HEK293 (cell line): ENCODE results near the gene STK32C.

ENCODE experiments used
- CTCF ChIA-PET: fragments of 350-600 bp; formaldehyde crosslinking; extraction: SDS; loops from one replicate; lab custom pipeline; 2021; ENCODE audit warnings: antibody characterized with exemption; lab: Yijun Ruan, JAX
- POLR2A ChIA-PET: fragments of 300-600 bp; formaldehyde crosslinking; extraction: SDS; loops from one replicate; lab custom pipeline; 2020; ENCODE audit warnings: antibody characterized with exemption, inconsistent platforms; lab: Yijun Ruan, JAX
- H3K27ac ChIP-seq: fragments of 200-500 bp; sonication (Bioruptor generic); 2 replicates; pipeline ENCODE4 v1.5.1; 2014; ENCODE audit warnings: low read depth, low read length, control low read depth, inconsistent platforms; ENCODE audit errors: extremely low read depth
- H3K36me3 ChIP-seq, 2 experiments: fragments of 200-500 bp in 1 of 2; sonication (Bioruptor generic) in 1 of 2; 1 replicate in 1 of 2; 2 replicates in 1 of 2; pipeline ENCODE4 v1.5.1; 2014 to 2017; ENCODE audit warnings: inconsistent platforms in 2 of 2, low read length in 2 of 2; ENCODE audit not compliant: control insufficient read depth in 2 of 2, insufficient read depth in 1 of 2
- H3K4me1 ChIP-seq: fragments of 200-500 bp; sonication (Bioruptor generic); 2 replicates; pipeline ENCODE4 v1.5.1; 2014; ENCODE audit warnings: mild to moderate bottlenecking, low read length, inconsistent platforms; ENCODE audit not compliant: control insufficient read depth, insufficient read depth
- H3K4me3 ChIP-seq: 2 replicates; pipeline ENCODE4 v1.5.1; 2011; ENCODE audit warnings: low read depth, mild to moderate bottlenecking, control low read depth, low read length, moderate library complexity
- H3K9me3 ChIP-seq: fragments of 200-500 bp; sonication (Bioruptor generic); 2 replicates; pipeline ENCODE4 v1.5.1; 2014; ENCODE audit warnings: low read depth, low read length, inconsistent platforms; ENCODE audit not compliant: control insufficient read depth, insufficient read depth
- BCL11B ChIP-seq: fragments of 450-650 bp; formaldehyde crosslinking; IDR thresholded peaks from 2 replicates; pipeline ENCODE4 v1.5.1; 2016; ENCODE audit warnings: low read depth, missing biosample characterization, missing genetic modification characterization
- EGR2 ChIP-seq: fragments of 450-650 bp; formaldehyde crosslinking; IDR thresholded peaks from 2 replicates; pipeline ENCODE4 v1.5.1; 2016; ENCODE audit warnings: low read depth, missing biosample characterization, missing genetic modification characterization
- GLIS1 ChIP-seq: fragments of 450-650 bp; formaldehyde crosslinking; IDR thresholded peaks from 2 replicates; pipeline ENCODE4 v1.5.1; 2016; ENCODE audit warnings: missing biosample characterization, missing genetic modification characterization
- GLIS2 ChIP-seq: fragments of 450-650 bp; formaldehyde crosslinking; IDR thresholded peaks from 2 replicates; pipeline ENCODE4 v1.5.1; 2016; ENCODE audit warnings: missing biosample characterization, missing genetic modification characterization
- OVOL3 ChIP-seq: fragments of 450-650 bp; formaldehyde crosslinking; IDR thresholded peaks from 2 replicates; pipeline ENCODE4 v1.5.1; 2016; ENCODE audit warnings: missing biosample characterization, missing genetic modification characterization
- RBAK ChIP-seq: fragments of 450-650 bp; formaldehyde crosslinking; IDR thresholded peaks from 2 replicates; pipeline ENCODE4 v1.5.1; 2016; ENCODE audit warnings: missing biosample characterization, missing genetic modification characterization
- ZBTB8A ChIP-seq: fragments of 450-650 bp; formaldehyde crosslinking; IDR thresholded peaks from 2 replicates; pipeline ENCODE4 v1.5.1; 2016; ENCODE audit warnings: missing biosample characterization, missing genetic modification characterization
- ZFHX2 ChIP-seq: fragments of 450-650 bp; formaldehyde crosslinking; conservative IDR thresholded peaks from 2 replicates; pipeline ENCODE4 v1.5.1; 2016; ENCODE audit warnings: missing biosample characterization, missing genetic modification characterization
- ZNF416 ChIP-seq: fragments of 450-650 bp; formaldehyde crosslinking; IDR thresholded peaks from 2 replicates; pipeline ENCODE4 v1.5.1; 2016; ENCODE audit warnings: missing biosample characterization, missing genetic modification characterization
- ZNF433 ChIP-seq: fragments of 450-650 bp; formaldehyde crosslinking; IDR thresholded peaks from 2 replicates; pipeline ENCODE4 v1.5.1; 2016; ENCODE audit warnings: missing biosample characterization, missing genetic modification characterization, low read depth
- ZNF48 ChIP-seq: fragments of 450-650 bp; formaldehyde crosslinking; IDR thresholded peaks from 2 replicates; pipeline ENCODE4 v1.5.1; 2016; ENCODE audit warnings: missing biosample characterization, missing genetic modification characterization
- ZNF549 ChIP-seq: fragments of 450-650 bp; IDR thresholded peaks from 2 replicates; pipeline ENCODE4 v1.5.1; 2018; ENCODE audit warnings: missing biosample characterization, missing genetic modification characterization, mild to moderate bottlenecking, inconsistent platforms, moderate library complexity
- ZNF558 ChIP-seq: fragments of 450-650 bp; formaldehyde crosslinking; IDR thresholded peaks from 2 replicates; pipeline ENCODE4 v1.5.1; 2016; ENCODE audit warnings: missing biosample characterization, missing genetic modification characterization
- ZNF660 ChIP-seq: fragments of 450-650 bp; IDR thresholded peaks from 2 replicates; pipeline ENCODE4 v1.5.1; 2018; ENCODE audit warnings: missing biosample characterization, mild to moderate bottlenecking, missing genetic modification characterization
- ZNF747 ChIP-seq: fragments of 450-650 bp; formaldehyde crosslinking; IDR thresholded peaks from 2 replicates; pipeline ENCODE4 v1.5.1; 2016; ENCODE audit warnings: missing biosample characterization, missing genetic modification characterization
- TF ChIP-seq, protein P1 (sequence below): fragments of 450-650 bp; IDR thresholded peaks from 2 replicates; pipeline ENCODE4 v1.5.1; 2018; ENCODE audit warnings: missing biosample characterization, mild to moderate bottlenecking, missing genetic modification characterization
- TF ChIP-seq, protein P2 (sequence below): IDR thresholded peaks from 2 replicates; pipeline ENCODE4 v1.6.1; 2011; ENCODE audit warnings: mild to moderate bottlenecking, low read depth, low read length, borderline replicate concordance

The STK32C gene

GRCh38 chr10:132185601-132186487 lies 121.9 kb downstream of the STK32C start (continued):
- TF ChIP-seq BCL11B (tag by site-specific recombination) (no peak), GLIS2 (tag by site-specific recombination) (peak; percentile 53), ZBTB8A (tag by site-specific recombination) (peak; percentile 47), ZNF48 (no peak), GLIS1 (tag by site-specific recombination) (peak; percentile 44; the same call in 1 of the 2 replicates), ZNF549 (no peak)
- TF ChIP-seq, protein P1, sequence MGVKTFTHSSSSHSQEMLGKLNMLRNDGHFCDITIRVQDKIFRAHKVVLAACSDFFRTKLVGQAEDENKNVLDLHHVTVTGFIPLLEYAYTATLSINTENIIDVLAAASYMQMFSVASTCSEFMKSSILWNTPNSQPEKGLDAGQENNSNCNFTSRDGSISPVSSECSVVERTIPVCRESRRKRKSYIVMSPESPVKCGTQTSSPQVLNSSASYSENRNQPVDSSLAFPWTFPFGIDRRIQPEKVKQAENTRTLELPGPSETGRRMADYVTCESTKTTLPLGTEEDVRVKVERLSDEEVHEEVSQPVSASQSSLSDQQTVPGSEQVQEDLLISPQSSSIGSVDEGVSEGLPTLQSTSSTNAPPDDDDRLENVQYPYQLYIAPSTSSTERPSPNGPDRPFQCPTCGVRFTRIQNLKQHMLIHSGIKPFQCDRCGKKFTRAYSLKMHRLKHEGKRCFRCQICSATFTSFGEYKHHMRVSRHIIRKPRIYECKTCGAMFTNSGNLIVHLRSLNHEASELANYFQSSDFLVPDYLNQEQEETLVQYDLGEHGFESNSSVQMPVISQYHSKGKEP (tag by site-specific recombination), result no peak

DNA sequence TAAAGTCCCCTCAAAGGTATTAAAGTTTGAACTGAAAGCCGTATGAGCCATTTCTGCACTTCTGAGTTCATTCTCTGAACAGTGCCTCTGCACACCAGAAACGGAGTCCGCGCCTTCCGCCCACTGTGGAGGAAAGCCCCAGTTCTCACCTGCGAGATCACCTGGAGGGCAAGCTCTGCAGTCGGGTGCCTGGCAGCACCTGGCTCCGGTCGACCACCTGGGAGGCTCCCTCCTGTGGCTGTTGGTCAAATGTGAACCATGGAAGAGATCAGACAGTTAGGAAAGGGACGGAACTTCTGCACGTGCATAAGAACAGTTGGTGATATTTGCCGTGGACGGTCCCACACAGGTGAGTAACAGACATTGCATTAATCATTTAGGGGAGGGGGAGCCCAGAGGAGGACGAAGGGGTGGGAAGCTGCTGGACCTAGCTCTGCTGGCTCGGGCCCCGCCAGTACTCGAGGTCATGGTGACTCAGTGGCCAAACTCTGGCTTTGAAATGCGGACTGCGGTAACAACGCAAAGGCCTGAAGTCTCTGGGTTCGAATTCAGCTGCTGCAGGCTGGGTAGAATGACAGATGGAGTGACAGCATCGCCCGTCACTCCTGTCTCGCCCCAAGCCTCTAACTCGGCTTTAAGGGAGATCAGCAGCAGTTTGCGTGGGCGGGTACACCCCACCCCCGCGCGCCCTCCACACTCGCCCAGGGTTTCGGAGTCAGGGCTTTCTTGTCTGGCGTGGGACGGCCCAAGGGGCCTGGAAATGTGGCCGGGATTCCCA lies 122.7 kb downstream of the STK32C start:
- H3K27ac ChIP-seq, result no peak overlapping the region
- no peaks in the 10 kb centered on the region for H3K9me3 ChIP-seq
- no peak overlapping the region for H3K4me3 ChIP-seq
- H3K36me3 ChIP-seq, result no peaks in the 10 kb centered on the region
- CTCF ChIA-PET, result interaction anchor here (1.0 kb wide), 1 partner anchor 21 kb away, joined by 3 read pairs; no protein-coding TSS in a partner anchor
- POLR2A ChIA-PET, result no interaction called here
- no peaks in the 10 kb centered on the region; the same call in 1 of the 2 replicates for H3K4me1 ChIP-seq
- no peak for TF ChIP-seq ZNF747 (tag by site-specific recombination)
- TF ChIP-seq EGR2 (tag by site-specific recombination), result peak; percentile 29
- peak; percentile 55; the same call in 1 of the 2 replicates for TF ChIP-seq ZFHX2
- TF ChIP-seq ZNF433 (tag by site-specific recombination), result no peak
- TF ChIP-seq, protein P2, sequence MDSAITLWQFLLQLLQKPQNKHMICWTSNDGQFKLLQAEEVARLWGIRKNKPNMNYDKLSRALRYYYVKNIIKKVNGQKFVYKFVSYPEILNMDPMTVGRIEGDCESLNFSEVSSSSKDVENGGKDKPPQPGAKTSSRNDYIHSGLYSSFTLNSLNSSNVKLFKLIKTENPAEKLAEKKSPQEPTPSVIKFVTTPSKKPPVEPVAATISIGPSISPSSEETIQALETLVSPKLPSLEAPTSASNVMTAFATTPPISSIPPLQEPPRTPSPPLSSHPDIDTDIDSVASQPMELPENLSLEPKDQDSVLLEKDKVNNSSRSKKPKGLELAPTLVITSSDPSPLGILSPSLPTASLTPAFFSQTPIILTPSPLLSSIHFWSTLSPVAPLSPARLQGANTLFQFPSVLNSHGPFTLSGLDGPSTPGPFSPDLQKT, result no peak

GRCh38 chr10:132183046-132183445 lies 124.7 kb downstream of the STK32C start:
- Histone ChIP-seq H3K9me3 (no peaks in the 10 kb centered on the region), H3K4me1 (no peaks in the 10 kb centered on the region; the same call in 1 of the 2 replicates), H3K36me3 (no peaks in the 10 kb centered on the region), H3K27ac (no peak overlapping the region), H3K4me3 (no peak overlapping the region)
- POLR2A ChIA-PET, result no interaction called here
- TF ChIP-seq ZNF416 (tag by site-specific recombination) (no peak), ZNF558 (no peak), RBAK (no peak), OVOL3 (tag by site-specific recombination) (no peak), ZNF660 (tag by site-specific recombination) (0 out of 2 replicates have a peak, but pooled peaks have one; percentile 17)
- CTCF ChIA-PET, result no interaction called here
